CD4-positive, CD25-positive, alpha-beta regulatory T cell (primary cell): Measurements from ENCODE around the gene RGMA. TPM values are rescaled to one million over a fixed set of nuclear protein-coding genes. Genes with fewer than 3 reads are reported as not detected.
A peak's percentile ranks its signal among the peaks of the same experiment; 100 is the strongest.

ENCODE experiments used
- ATAC-seq, 2 donors: fragments of 150-1000 bp; cut with Tn5 transposase; one replicate each; pipeline ENCODE4 v1.10.0; 2021; ENCODE audit warnings: low read depth in 2 of 2, moderate number of reproducible peaks in 2 of 2, moderate library complexity in 1 of 2
- DNase-seq, 3 donors: peaks; one replicate each; pipeline versions ENCODE4 v3.0.0 to v3.0.0-alpha.2; 2012 to 2022; ENCODE audit warnings: mixed read lengths in 1 of 3
- H3K27ac ChIP-seq: one replicate; pipeline ENCODE4 v1.7.0; 2013; ENCODE audit warnings: mild to moderate bottlenecking, low read length; ENCODE audit not compliant: insufficient read depth, poor library complexity, severe bottlenecking
- H3K27me3 ChIP-seq: one replicate; pipeline ENCODE4 v1.7.0; 2013; ENCODE audit warnings: low read length; ENCODE audit not compliant: control insufficient read depth, insufficient read depth
- H3K36me3 ChIP-seq: one replicate; pipeline ENCODE4 v1.7.0; 2013; ENCODE audit warnings: mild to moderate bottlenecking, low read length, moderate library complexity; ENCODE audit not compliant: control insufficient read depth, insufficient read depth
- H3K4me1 ChIP-seq: 2 replicates; pipeline ENCODE4 v1.7.0; 2013; ENCODE audit warnings: mild to moderate bottlenecking, low read length; ENCODE audit not compliant: insufficient read depth, control insufficient read depth, poor library complexity, severe bottlenecking
- H3K4me3 ChIP-seq: one replicate; pipeline ENCODE4 v1.7.0; 2013; ENCODE audit warnings: low read depth, mild to moderate bottlenecking, low read length, moderate library complexity
- H3K9me3 ChIP-seq, 2 experiments: 1 replicate in 1 of 2; 2 replicates in 1 of 2; pipeline ENCODE4 v1.7.0; 2013; ENCODE audit warnings: low read length in 2 of 2, mild to moderate bottlenecking in 1 of 2, moderate library complexity in 1 of 2; ENCODE audit not compliant: control insufficient read depth in 2 of 2
- H3K27ac Mint-ChIP-seq, 3 donors: one replicate each; pipeline ENCODE4 v1.8.0; 2020 to 2022; ENCODE audit warnings: mild to moderate bottlenecking in 3 of 3, mixed read lengths in 3 of 3, moderate library complexity in 2 of 3
- H3K27me3 Mint-ChIP-seq: one replicate; pipeline ENCODE4 v1.8.0; 2022; ENCODE audit warnings: mild to moderate bottlenecking, mixed read lengths
- H3K36me3 Mint-ChIP-seq: one replicate; pipeline ENCODE4 v1.8.0; 2020; ENCODE audit warnings: mixed read lengths
- H3K4me1 Mint-ChIP-seq, 4 donors: one replicate each; pipeline ENCODE4 v1.8.0; 2020 to 2022; ENCODE audit warnings: mixed read lengths in 4 of 4, mild to moderate bottlenecking in 1 of 4
- H3K4me3 Mint-ChIP-seq, 4 donors: one replicate each; pipeline ENCODE4 v1.8.0; 2020 to 2022; ENCODE audit warnings: mild to moderate bottlenecking in 4 of 4, mixed read lengths in 4 of 4, moderate library complexity in 3 of 4
- H3K9me3 Mint-ChIP-seq, 7 donors: one replicate each; pipeline ENCODE4 v1.8.0; 2020 to 2022; ENCODE audit warnings: mixed read lengths in 7 of 7, mild to moderate bottlenecking in 3 of 7, moderate library complexity in 2 of 7
- polyA plus RNA-seq, 4 donors: library from polyadenylated mRNA; unstranded; fragments of 300-500 nt; fragmentation: Illumina TruSeq; gene quantifications; one replicate each; pipeline ENCODE4 v1.2.3, GENCODE V29; 2021
- total RNA-seq: library from RNA; stranded (reverse); gene quantifications from one replicate; pipeline ENCODE4 v1.2.3, GENCODE V29; 2022

The RGMA gene
- total and polyA plus RNA-seq, 5 donors from 2014 or later = 0.49 TPM; not detected in 4

- Histone ChIP-seq H3K4me3 (no peak overlapping the region), H3K27me3 (peaks cover 17% of the 10 kb centered on the region), H3K36me3 (no peaks in the 10 kb centered on the region), H3K4me1 (no peaks in the 10 kb centered on the region), H3K9me3 (no peaks in the 10 kb centered on the region), H3K27ac (no peak overlapping the region)
- Mint-ChIP-seq H3K27me3 (peaks cover 50% of the 10 kb centered on the region), H3K27ac (no peak overlapping the region), H3K4me3 (no peak overlapping the region), H3K9me3 (peaks cover 0 to 2% (median 0%) of the 10 kb centered on the region in 7 donors), H3K4me1 (peaks cover 0 to 3% (median 0%) of the 10 kb centered on the region in 4 donors), H3K36me3 (peaks cover 6% of the 10 kb centered on the region)
- no peak for DNase-seq
- ATAC-seq = no peak
These were observed 21.6 kb upstream of the RGMA start for GRCh38 chr15:93110502-93111040.

DNA sequence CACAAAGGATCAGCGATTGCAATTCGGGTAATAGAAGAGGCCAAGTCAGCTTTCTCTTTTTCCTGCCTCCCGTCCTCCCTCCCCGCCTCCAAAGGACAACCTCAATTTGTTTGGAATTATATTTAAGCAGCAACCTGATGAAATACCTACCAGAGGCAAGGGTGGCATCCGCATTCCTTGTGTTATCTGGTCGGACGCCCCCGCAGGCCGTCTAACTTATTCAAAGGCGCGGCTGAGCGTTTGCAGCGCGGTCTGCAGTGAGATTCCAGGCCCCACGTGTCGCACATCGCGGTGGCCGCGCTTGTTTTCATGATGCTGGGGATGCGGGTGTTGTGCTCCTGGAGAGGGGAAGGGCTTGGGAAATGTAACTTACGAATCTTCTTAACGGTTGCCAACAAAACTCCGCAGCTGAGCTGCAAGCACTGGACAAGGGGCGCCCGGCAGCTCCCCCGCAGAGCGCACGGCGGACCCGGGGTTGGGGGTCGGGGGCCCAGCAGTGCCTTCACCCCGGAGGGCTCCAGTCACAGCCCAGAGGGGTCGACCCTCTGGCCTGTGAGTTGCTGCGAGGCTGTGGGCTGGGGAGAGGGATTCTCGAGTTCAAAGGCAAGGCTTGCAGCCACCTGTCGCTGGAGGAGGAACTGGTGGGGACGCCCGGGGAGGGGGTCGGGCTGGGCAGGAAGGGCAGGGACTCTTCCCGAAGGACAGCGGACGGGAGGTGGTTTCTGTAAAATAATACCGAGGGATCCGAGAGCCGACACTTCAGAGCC is 20.5 kb upstream of the RGMA start:
- peaks cover 0 to 2% (median 0%) of the 10 kb centered on the region in 7 donors for H3K9me3 Mint-ChIP-seq

GRCh38 chr15:93107646-93108045 is 18.6 kb upstream of the RGMA start:
- Histone ChIP-seq H3K9me3 (no peaks in the 10 kb centered on the region), H3K36me3 (no peaks in the 10 kb centered on the region), H3K27me3 (peaks cover 17% of the 10 kb centered on the region), H3K27ac (no peak overlapping the region), H3K4me3 (no peak overlapping the region), H3K4me1 (no peaks in the 10 kb centered on the region)
- peaks cover 0 to 3% (median 0%) of the 10 kb centered on the region in 4 donors for H3K4me1 Mint-ChIP-seq
- DNase-seq (no peak), ATAC-seq (no peak)
- peaks cover 41% of the 10 kb centered on the region for H3K27me3 Mint-ChIP-seq
- no peak overlapping the region for H3K4me3 Mint-ChIP-seq
- peaks cover 6% of the 10 kb centered on the region for H3K36me3 Mint-ChIP-seq
- peaks cover 0 to 4% (median 0%) of the 10 kb centered on the region in 7 donors for H3K9me3 Mint-ChIP-seq
- no peak overlapping the region for H3K27ac Mint-ChIP-seq

More for the DNA sequence above, 20.5 kb upstream of the RGMA start:
- H3K36me3 ChIP-seq = no peaks in the 10 kb centered on the region
- DNase-seq = no peak
- no peaks in the 10 kb centered on the region for H3K4me1 ChIP-seq
- peaks cover 17% of the 10 kb centered on the region for H3K27me3 ChIP-seq
- H3K4me1 Mint-ChIP-seq = peaks cover 0 to 3% (median 0%) of the 10 kb centered on the region in 4 donors
- H3K9me3 ChIP-seq = no peaks in the 10 kb centered on the region
- H3K27ac Mint-ChIP-seq = no peak overlapping the region
- H3K36me3 Mint-ChIP-seq = peaks cover 6% of the 10 kb centered on the region
- H3K27me3 Mint-ChIP-seq = peaks cover 52% of the 10 kb centered on the region
- H3K4me3 Mint-ChIP-seq = no peak overlapping the region
- H3K27ac ChIP-seq = no peak overlapping the region
- H3K4me3 ChIP-seq = no peak overlapping the region
- ATAC-seq = no peak

DNA sequence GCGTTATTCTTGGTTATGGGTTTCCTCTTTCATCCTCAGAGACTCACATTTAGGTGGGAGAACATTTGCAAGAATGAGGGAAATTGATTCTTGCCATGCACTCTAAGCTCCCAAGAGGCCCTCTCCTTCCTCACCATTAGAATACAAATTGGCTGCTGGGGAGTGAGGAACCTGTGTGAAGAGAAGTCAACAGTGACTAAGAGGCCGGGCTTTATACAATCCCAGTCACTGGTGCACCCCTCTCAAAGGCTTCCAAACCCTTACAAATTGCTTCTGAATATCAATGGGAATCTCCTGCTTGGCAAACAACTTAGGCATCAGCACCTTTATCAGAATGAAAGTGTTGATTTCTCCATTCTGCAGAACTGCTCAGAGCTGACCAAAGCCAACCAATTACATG is 16.5 kb upstream of the RGMA start:
- Histone ChIP-seq H3K27ac (no peak overlapping the region), H3K36me3 (no peaks in the 10 kb centered on the region), H3K4me3 (no peak overlapping the region), H3K9me3 (no peaks in the 10 kb centered on the region), H3K4me1 (no peaks in the 10 kb centered on the region), H3K27me3 (peaks cover 10% of the 10 kb centered on the region)
- Mint-ChIP-seq H3K27me3 (peaks cover 35% of the 10 kb centered on the region), H3K27ac (no peak overlapping the region), H3K4me1 (peaks cover 0 to 3% (median 0%) of the 10 kb centered on the region in 4 donors), H3K4me3 (no peak overlapping the region), H3K36me3 (peaks cover 6% of the 10 kb centered on the region), H3K9me3 (peaks cover 0 to 3% (median 0%) of the 10 kb centered on the region in 7 donors)
- ATAC-seq (no peak), DNase-seq (no peak)

- H3K36me3 Mint-ChIP-seq = peaks cover 6% of the 10 kb centered on the region
- no peak overlapping the region for H3K4me3 Mint-ChIP-seq
- H3K9me3 ChIP-seq = no peaks in the 10 kb centered on the region
- H3K4me1 ChIP-seq = no peaks in the 10 kb centered on the region
- ATAC-seq = no peak
- H3K4me1 Mint-ChIP-seq = no peaks in the 10 kb centered on the region
- H3K27me3 Mint-ChIP-seq = peaks cover 24% of the 10 kb centered on the region
- H3K27ac Mint-ChIP-seq = peak overlapping the region in 1 of 3 donors; percentile 26
- peaks cover 0 to 3% (median 0%) of the 10 kb centered on the region in 7 donors for H3K9me3 Mint-ChIP-seq
- peaks cover 6% of the 10 kb centered on the region for H3K27me3 ChIP-seq
- no peaks in the 10 kb centered on the region for H3K36me3 ChIP-seq
- no peak overlapping the region for H3K4me3 ChIP-seq
- DNase-seq = no peak
- H3K27ac ChIP-seq = no peak overlapping the region
These were observed 14.8 kb upstream of the RGMA start for GRCh38 chr15:93103823-93104222.

GRCh38 chr15:93102211-93102610 is 13.2 kb upstream of the RGMA start:
- H3K4me1 ChIP-seq = no peaks in the 10 kb centered on the region
- H3K9me3 ChIP-seq = no peaks in the 10 kb centered on the region
- no peaks in the 10 kb centered on the region for H3K4me1 Mint-ChIP-seq
- H3K27ac Mint-ChIP-seq = no peak overlapping the region
- no peak overlapping the region for H3K4me3 ChIP-seq
- H3K36me3 ChIP-seq = no peaks in the 10 kb centered on the region
- H3K36me3 Mint-ChIP-seq = peaks cover under 1% of the 10 kb centered on the region
- ATAC-seq (no peak), DNase-seq (no peak)
- H3K4me3 Mint-ChIP-seq = no peak overlapping the region
- peaks cover 1% of the 10 kb centered on the region for H3K27me3 ChIP-seq
- H3K27me3 Mint-ChIP-seq = peaks cover 17% of the 10 kb centered on the region
- peaks cover 0 to 3% (median 0%) of the 10 kb centered on the region in 7 donors for H3K9me3 Mint-ChIP-seq
- H3K27ac ChIP-seq = no peak overlapping the region

- Mint-ChIP-seq H3K4me1 (peaks cover 0 to 8% (median 3%) of the 10 kb centered on the region in 4 donors), H3K27me3 (peaks cover 24% of the 10 kb centered on the region), H3K4me3 (no peak overlapping the region), H3K27ac (no peak overlapping the region), H3K9me3 (peaks cover 0 to 2% (median 0%) of the 10 kb centered on the region in 7 donors), H3K36me3 (no peaks in the 10 kb centered on the region)
- Histone ChIP-seq H3K9me3 (no peaks in the 10 kb centered on the region), H3K27me3 (peaks cover 12% of the 10 kb centered on the region), H3K4me3 (no peak overlapping the region), H3K27ac (no peak overlapping the region), H3K36me3 (no peaks in the 10 kb centered on the region), H3K4me1 (peaks cover 2% of the 10 kb centered on the region)
- ATAC-seq (no peak), DNase-seq (no peak)
These were observed 4.8 kb upstream of the RGMA start for GRCh38 chr15:93093765-93094164.
